Measurements from ENCODE around the gene ITIH5. TPM values are rescaled to one million over a fixed set of nuclear protein-coding genes. Genes with fewer than 3 reads are reported as not detected.

ITIH5 gene
- total and polyA plus RNA-seq, 9 of the 15 experiments (the other 6 are each of a cell fraction or from before 2014, with no cell fraction given), result 0.52 to 4.5 (median 2.6) TPM

- Histone ChIP-seq H3K4me2 (ENCODE audit: insufficient read depth, low read length) (no peak overlapping the region), H3K79me2 (ENCODE audit: control insufficient read depth, insufficient read depth, low read length) (no peaks in the 10 kb centered on the region), H4K20me1 (replicated peaks; ENCODE audit: control insufficient read depth, insufficient read depth, low read length) (no peaks in the 10 kb centered on the region), H2AFZ (ENCODE audit: low read depth, low read length) (no peak overlapping the region), H3K9ac (ENCODE audit: insufficient read depth in 1 of 2, low read depth in 2 of 2, low read length in 2 of 2) (no peak overlapping the region), H3K4me3 (no peak overlapping the region), H3K27me3 (ENCODE audit: control insufficient read depth in 2 of 2, insufficient read depth in 2 of 2, low read length in 2 of 2) (peaks cover 18 to 38% of the 10 kb centered on the region in 2 experiments; a peak in 4 of 5 replicates), H3K36me3 (ENCODE audit: control insufficient read depth, insufficient read depth, low read length) (no peaks in the 10 kb centered on the region), H3K9me3 (replicated peaks; ENCODE audit: control insufficient read depth, insufficient read depth, low read depth, low read length) (no peaks in the 10 kb centered on the region), H3K4me1 (replicated peaks in 1 of 2; ENCODE audit: control insufficient read depth in 2 of 2, insufficient read depth in 2 of 2, low read length in 2 of 2) (no peaks in the 10 kb centered on the region), H3K9me1 (ENCODE audit: control insufficient read depth, insufficient read depth, low read length) (no peaks in the 10 kb centered on the region), H3K27ac (ENCODE audit: extremely low read depth, low read depth, low read length) (no peak overlapping the region)
- FAIRE-seq (no peak), ATAC-seq (no peak), DNase-seq (ENCODE audit: extremely low read depth in 1 of 4, low spot score in 3 of 4) (no peak)
- ChIA-PET CTCF (ENCODE audit: low intra/inter-chr PET ratio) (no interaction called here), POLR2A (no interaction called here)
- WGBS (ENCODE audit: insufficient coverage, low coverage, missing lambda C conversion rate), result 3% methylated on average over 6 of the region's 6 CpGs
- in situ Hi-C loops (cut with MboI), result no loop called here
- intact Hi-C loops (cut with micrococcal nuclease), result no loop called here
- BruUV-seq (replicated peaks), result no TSS peak
- TF ChIP-seq PRDM10 (IDR thresholded peaks at IDR 0.05; ENCODE audit: partially characterized antibody) (no peak), ETS2 (tag; IDR thresholded peaks at IDR 0.05; ENCODE audit: borderline replicate concordance, poor library complexity, severe bottlenecking) (no peak), SAFB2 (IDR thresholded peaks at IDR 0.05; ENCODE audit: borderline replicate concordance, low read depth, low read length, severe bottlenecking) (no peak), PURB (CRISPR knock-in tag; IDR thresholded peaks at IDR 0.05; ENCODE audit: low read depth) (no peak), ZNF518B (CRISPR knock-in tag; IDR thresholded peaks at IDR 0.05) (no peak), ZNF165 (CRISPR knock-in tag; IDR thresholded peaks at IDR 0.05; ENCODE audit: borderline replicate concordance) (no peak), ZFPM2 (CRISPR knock-in tag; IDR thresholded peaks at IDR 0.05) (no peak), C11orf30 (IDR thresholded peaks at IDR 0.05; ENCODE audit: low read depth) (no peak), ZNF785 (CRISPR knock-in tag; IDR thresholded peaks at IDR 0.05) (no peak), ZNF79 (CRISPR knock-in tag; IDR thresholded peaks at IDR 0.05; ENCODE audit: low read depth) (no peak), MNT (conservative IDR thresholded peaks at IDR 0.05) (no peak), NR2F6 (CRISPR knock-in tag; IDR thresholded peaks at IDR 0.05) (no peak), ZBTB12 (CRISPR knock-in tag; IDR thresholded peaks at IDR 0.05) (no peak), FOXA1 (IDR thresholded peaks at IDR 0.05; ENCODE audit: borderline replicate concordance) (no peak)
These were observed 78.9 kb downstream of the ITIH5 start for GRCh38 chr10:7587865-7588188.
